Measurements from ENCODE around the gene TRIP4. TPM values are rescaled to one million over a fixed set of nuclear protein-coding genes. Genes with fewer than 3 reads are reported as not detected.

Gene TRIP4
- total and polyA plus RNA-seq, 7 donors = 11.0 to 48.3 (median 22.6) TPM

- Histone ChIP-seq H3K4me3 (no peak overlapping the region), H3K36me3 (peaks cover 0 to 16% (median 5%) of the 10 kb centered on the region in 4 donors), H3K9me3 (no peaks in the 10 kb centered on the region), H3K4me1 (peaks cover 0 to 64% (median 61%) of the 10 kb centered on the region in 4 donors), H3K27ac (peak overlapping the region; percentile 65 to 74 (median 70)), H3K27me3 (no peaks in the 10 kb centered on the region)
- WGBS, 2 donors = 67 to 85% methylated on average over 2 of the region's 2 CpGs
- TF ChIP-seq POLR2A (IDR thresholded peaks at IDR 0.05) (no peak), EP300 (IDR thresholded peaks at IDR 0.05) (no peak), POLR2AphosphoS5 (IDR thresholded peaks at IDR 0.05) (no peak)
- TF ChIP-seq, protein P1, sequence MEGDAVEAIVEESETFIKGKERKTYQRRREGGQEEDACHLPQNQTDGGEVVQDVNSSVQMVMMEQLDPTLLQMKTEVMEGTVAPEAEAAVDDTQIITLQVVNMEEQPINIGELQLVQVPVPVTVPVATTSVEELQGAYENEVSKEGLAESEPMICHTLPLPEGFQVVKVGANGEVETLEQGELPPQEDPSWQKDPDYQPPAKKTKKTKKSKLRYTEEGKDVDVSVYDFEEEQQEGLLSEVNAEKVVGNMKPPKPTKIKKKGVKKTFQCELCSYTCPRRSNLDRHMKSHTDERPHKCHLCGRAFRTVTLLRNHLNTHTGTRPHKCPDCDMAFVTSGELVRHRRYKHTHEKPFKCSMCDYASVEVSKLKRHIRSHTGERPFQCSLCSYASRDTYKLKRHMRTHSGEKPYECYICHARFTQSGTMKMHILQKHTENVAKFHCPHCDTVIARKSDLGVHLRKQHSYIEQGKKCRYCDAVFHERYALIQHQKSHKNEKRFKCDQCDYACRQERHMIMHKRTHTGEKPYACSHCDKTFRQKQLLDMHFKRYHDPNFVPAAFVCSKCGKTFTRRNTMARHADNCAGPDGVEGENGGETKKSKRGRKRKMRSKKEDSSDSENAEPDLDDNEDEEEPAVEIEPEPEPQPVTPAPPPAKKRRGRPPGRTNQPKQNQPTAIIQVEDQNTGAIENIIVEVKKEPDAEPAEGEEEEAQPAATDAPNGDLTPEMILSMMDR (IDR thresholded peaks at IDR 0.05) = no peak
- DNase-seq = no peak
- intact Hi-C loops (cut with DNase I) = loop anchor here (5.0 kb wide), 1 partner anchor 40 kb away; the partner anchor contains the start of gene ZNF609
Observed at GRCh38 chr15:64502151-64502550, 114.5 kb downstream of the TRIP4 start.

- intact Hi-C loops (cut with DNase I) = loop anchor here (5.0 kb wide), 1 partner anchor 40 kb away; the partner anchor contains the start of gene ZNF609
- H3K4me3 ChIP-seq = no peak overlapping the region
- no peaks in the 10 kb centered on the region for H3K27me3 ChIP-seq
- no peak for TF ChIP-seq POLR2AphosphoS5 (IDR thresholded peaks at IDR 0.05)
- TF ChIP-seq, protein P1 (IDR thresholded peaks at IDR 0.05) = no peak
- no peak for TF ChIP-seq EP300 (IDR thresholded peaks at IDR 0.05)
- TF ChIP-seq POLR2A (IDR thresholded peaks at IDR 0.05) = no peak
- 73 to 86% methylated on average over 3 of the region's 3 CpGs for WGBS, 2 donors
- peak overlapping the region; percentile 65 to 74 (median 70) for H3K27ac ChIP-seq
- peaks cover 0 to 68% (median 63%) of the 10 kb centered on the region in 4 donors for H3K4me1 ChIP-seq
- H3K9me3 ChIP-seq = no peaks in the 10 kb centered on the region
- DNase-seq = no peak
- peaks cover 0 to 16% (median 5%) of the 10 kb centered on the region in 4 donors for H3K36me3 ChIP-seq
Observed at GRCh38 chr15:64502551-64502950, 114.9 kb downstream of the TRIP4 start.

DNA sequence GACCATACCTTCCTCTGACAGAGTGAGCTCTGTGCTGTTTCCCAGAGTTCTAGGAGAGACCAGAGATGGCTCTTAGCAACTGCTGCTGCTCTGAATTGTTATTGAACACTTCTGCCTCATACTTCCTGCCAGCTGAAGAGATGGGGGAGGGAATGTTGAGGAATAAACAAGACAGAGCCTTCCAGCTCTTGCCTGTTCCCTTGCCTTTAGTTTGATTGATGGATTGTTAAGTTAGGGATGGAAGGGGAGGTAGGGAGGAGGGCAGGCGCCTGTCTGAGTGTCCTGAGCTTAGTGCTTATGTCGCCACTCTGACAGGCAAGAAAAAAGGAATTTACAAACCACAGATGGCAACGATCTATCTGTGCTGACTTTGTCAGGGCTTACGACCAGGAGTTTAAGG lies 115.6 kb downstream of the TRIP4 start:
- no peak for DNase-seq

DNA sequence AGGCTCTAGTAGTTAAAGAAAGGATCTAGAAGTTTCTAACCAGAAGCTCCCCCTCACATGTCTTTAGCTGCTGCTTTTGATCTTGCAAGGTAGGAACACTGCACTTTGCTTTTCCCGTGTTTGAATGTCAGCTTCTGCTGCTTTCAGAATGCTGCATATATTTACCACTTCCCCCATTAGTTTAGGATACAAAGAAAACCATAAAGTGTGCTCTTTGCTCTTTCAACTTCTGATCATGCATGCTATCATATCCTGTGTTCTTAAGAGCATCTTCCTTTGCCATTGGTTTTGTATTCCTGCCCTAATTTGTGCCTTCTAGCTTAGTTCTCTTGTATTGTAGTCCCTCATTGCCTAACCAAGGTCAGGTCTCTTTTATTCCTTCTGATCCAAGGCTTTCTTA lies 116.0 kb downstream of the TRIP4 start:
- H3K9me3 ChIP-seq = no peaks in the 10 kb centered on the region
- DNase-seq = no peak
- peak overlapping the region; percentile 65 to 74 (median 70) for H3K27ac ChIP-seq
- TF ChIP-seq, protein P1 (IDR thresholded peaks at IDR 0.05) = no peak
- no peak for TF ChIP-seq POLR2A (IDR thresholded peaks at IDR 0.05)
- no peak for TF ChIP-seq EP300 (IDR thresholded peaks at IDR 0.05)
- TF ChIP-seq POLR2AphosphoS5 (IDR thresholded peaks at IDR 0.05) = no peak
- 13 to 21% methylated on average over 1 of the region's 1 CpG for WGBS, 2 donors
- H3K4me3 ChIP-seq = no peak overlapping the region
- peaks cover 0 to 16% (median 5%) of the 10 kb centered on the region in 4 donors for H3K36me3 ChIP-seq
- intact Hi-C loops (cut with DNase I) = loop anchor here (5.0 kb wide), 1 partner anchor 41 kb away; the partner anchor contains the start of gene ZNF609
- H3K27me3 ChIP-seq = no peaks in the 10 kb centered on the region
- peaks cover 0 to 68% (median 65%) of the 10 kb centered on the region in 4 donors for H3K4me1 ChIP-seq

More for the DNA sequence above, 115.6 kb downstream of the TRIP4 start:
- peaks cover 0 to 69% (median 66%) of the 10 kb centered on the region in 4 donors for H3K4me1 ChIP-seq
- WGBS, 2 donors = 29 to 57% methylated on average over 4 of the region's 4 CpGs
- no peak overlapping the region for H3K4me3 ChIP-seq
- H3K36me3 ChIP-seq = peaks cover 0 to 16% (median 5%) of the 10 kb centered on the region in 4 donors
- no peaks in the 10 kb centered on the region for H3K9me3 ChIP-seq
- H3K27me3 ChIP-seq = no peaks in the 10 kb centered on the region
- TF ChIP-seq POLR2AphosphoS5 (IDR thresholded peaks at IDR 0.05) (peak in 2 of 4 donors; percentile 20 to 43), EP300 (IDR thresholded peaks at IDR 0.05) (no peak)
- intact Hi-C loops (cut with DNase I) = loop anchor here (5.0 kb wide), 1 partner anchor 41 kb away; the partner anchor contains the start of gene ZNF609
- peak overlapping the region; percentile 65 to 74 (median 70) for H3K27ac ChIP-seq

Small RNAs within 50 kb of the gene (small RNA-seq; reads per million reads assigned to genes)
- gene RF00019 = 0 reads per million in 3 donors
- gene RF00554 = 0 reads per million in 3 donors

Other genes starting within 250 kb of the TRIP4 start
- under 1 TPM in 3 of 4 donors, not detected in 1; under 0.01 to 0.95 (median 0.83) TPM for gene SNX22, start 236.1 kb upstream of the TRIP4 start, total RNA-seq
- gene SNX22, start 236.1 kb upstream of the TRIP4 start, polyA plus RNA-seq = 1 to 10 TPM in 1 of 3 donors, under 1 TPM in 1, not detected in 1; 0.23 to 8.4 TPM
- gene PPIB, start 224.8 kb upstream of the TRIP4 start, total RNA-seq = 100 to 1,000 TPM; 154 to 232 (median 183) TPM
- gene PPIB, start 224.8 kb upstream of the TRIP4 start, polyA plus RNA-seq = 100 to 1,000 TPM; 162 to 647 (median 169) TPM
- gene CSNK1G1, start 31.7 kb upstream of the TRIP4 start, total RNA-seq = 10 to 100 TPM in 2 of 4 donors, 1 to 10 TPM in 2; 7.8 to 24.3 (median 14.5) TPM
- 1 to 10 TPM; 3.0 to 6.8 (median 4.9) TPM for gene CSNK1G1, start 31.7 kb upstream of the TRIP4 start, polyA plus RNA-seq
- 1 to 10 TPM in 3 of 4 donors, not detected in 1; 1.1 to 3.9 (median 1.7) TPM for gene PCLAF, start 6.4 kb upstream of the TRIP4 start, total RNA-seq
- 10 to 100 TPM in 2 of 3 donors, 1 to 10 TPM in 1; 9.0 to 83.0 (median 40.2) TPM for gene PCLAF, start 6.4 kb upstream of the TRIP4 start, polyA plus RNA-seq
- 10 to 100 TPM; 29.6 to 35.2 (median 31.0) TPM for gene ZNF609, start 72.7 kb downstream of the TRIP4 start, total RNA-seq
- 10 to 100 TPM in 1 of 3 donors, 1 to 10 TPM in 2; 4.8 to 13.5 (median 5.5) TPM for gene ZNF609, start 72.7 kb downstream of the TRIP4 start, polyA plus RNA-seq

Data from sigmoid colon (tissue), 7 donors.